NCI-H510A treated with DMSO at 0.1 percent for 48 hours (cell line): ENCODE measurements around the gene POR.
A peak's percentile ranks its signal among the peaks of the same experiment; 100 is the strongest.

ENCODE experiments used
- DNase-seq: peaks from one replicate; lab custom pipeline; 2025; lab: John Stamatoyannopoulos, UW

The POR gene

DNA sequence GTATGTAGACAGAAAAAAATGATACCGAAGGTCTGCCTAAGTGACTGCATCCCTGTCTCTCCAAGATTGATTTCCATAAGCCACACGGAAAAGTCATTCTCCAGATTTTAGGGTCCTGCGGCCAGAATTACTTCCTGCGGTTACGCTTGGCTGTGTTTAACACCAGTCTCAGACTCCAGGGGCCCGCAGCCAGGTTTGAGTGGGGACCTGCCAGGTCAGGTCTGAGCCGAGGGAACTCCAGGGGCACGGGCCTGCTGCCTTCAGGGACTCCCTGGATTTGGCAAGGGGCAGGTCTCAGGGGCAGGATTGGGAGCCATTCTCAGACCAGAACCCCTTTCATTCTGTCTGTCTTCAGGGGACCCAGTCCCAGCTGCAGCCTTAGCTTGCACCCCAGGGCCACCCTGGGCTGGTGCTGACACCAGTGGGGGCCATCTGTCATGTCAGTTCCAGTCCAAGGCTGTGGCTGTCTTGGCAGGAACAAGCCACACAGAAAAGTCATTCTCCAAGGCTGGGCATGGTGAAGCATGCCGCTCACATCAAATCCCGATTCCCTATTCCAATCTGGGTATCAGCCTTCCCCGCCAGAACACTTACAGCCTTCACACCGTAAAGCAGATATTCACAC, 40.5 kb downstream of the POR start:
- DNase-seq = no peak

DNA sequence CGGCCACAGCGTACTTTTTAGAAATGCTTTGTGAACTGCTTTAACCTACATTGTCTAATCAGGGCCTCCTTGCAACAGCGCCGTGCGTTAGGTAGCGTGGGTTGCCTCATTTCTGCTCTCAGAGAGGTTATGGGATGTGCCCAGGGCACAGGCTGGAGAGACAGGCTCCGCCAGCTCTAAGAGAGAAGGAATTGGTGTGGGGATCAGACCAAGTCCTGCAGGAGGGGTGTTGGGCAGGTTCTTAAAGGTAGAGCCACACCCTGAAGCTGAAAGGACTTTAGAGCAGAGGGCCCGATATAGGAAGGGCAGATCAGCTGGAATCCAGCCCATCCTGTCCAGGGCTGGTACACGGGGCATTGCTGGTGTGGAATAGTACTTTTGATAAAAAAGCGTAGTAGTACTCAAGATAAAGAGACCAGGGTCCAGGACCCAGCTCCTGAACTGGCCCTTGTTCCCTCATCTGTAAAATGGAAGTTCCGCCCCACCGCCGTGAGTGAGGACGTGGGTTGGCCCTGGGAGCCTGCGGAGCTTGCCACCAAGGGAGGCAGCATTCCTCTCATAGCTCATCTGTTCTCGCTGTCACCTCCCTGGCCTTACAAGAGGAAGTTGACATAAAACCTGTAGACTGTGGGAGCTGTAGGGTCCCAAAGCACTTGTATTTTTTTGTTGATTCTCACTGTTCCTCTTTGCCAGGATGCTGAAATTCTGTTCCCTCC, 42.2 kb downstream of the POR start:
- no peak for DNase-seq

DNA sequence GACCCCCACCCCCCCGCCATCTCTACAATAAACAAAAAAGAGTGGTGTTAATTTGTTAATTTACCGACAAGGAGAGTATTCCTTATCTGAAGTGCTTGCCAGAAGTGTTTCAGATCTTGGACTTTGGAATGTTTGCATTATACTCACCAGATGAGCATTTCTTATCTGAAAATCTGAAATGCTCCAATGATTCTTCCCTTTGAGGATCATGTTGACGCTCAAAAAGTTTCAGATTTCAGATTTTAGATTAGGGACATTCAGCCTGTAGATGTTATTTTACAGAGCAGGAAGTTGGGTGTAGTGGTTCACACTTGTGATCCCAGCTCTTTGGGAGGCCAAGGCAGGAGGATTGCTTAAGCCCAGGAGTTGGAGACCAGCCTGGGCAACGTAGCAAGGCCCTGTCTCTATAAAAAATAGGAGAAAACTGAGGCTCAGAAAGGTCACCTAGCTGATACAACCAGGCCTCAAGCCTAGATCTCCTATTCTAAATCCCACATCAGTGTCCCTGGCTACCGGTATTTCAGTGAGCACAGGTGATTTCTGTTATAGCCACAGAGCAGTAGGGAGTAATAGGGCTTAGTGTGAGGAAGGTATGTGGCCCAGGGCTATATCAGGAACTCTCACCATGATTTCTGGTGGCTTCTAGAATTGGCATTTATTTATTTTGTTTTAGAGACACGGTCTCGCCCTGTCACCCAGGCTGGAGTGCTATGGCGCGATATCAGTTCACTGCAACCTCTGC, 44.0 kb downstream of the POR start:
- DNase-seq = no peak

DNA sequence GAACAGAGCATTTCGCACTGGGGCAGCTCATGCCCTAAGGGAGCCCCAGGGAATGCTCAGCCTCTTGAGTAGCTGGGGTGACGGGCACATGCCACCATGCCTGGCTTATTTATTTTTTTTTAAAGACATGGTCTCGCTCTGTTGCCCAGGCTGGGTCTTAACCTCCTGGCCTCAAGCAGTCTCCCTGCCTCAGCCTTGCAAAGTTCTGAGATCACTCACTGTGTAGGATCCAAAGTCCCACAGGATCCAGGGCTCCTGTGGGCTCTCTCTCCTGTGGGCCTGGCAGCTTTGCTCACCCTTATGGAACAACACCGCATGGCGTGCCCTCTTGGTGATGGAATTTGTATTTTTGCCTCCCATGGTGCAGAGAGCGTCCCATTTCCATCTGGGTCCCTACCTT, 45.4 kb downstream of the POR start:
- DNase-seq = no peak

DNA sequence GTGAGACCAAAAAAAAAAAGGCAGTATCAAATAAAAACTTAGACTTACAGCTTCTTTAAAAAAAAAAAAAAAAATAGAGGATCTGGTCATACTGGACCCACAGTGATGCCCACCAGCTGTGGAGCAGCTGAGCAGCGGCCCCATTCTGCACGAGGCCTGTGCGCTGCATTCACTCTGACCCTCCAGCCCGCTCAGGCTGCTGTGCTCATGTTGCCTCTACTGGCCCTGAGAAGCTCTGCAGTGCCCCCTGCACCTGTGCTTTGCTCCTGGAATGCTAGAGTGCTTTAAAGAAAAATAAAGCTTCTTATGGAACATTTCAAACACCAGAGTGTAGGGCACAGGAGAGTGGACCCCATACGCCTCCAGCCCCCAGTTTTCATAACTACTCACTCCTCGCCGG, 46.3 kb downstream of the POR start:
- DNase-seq = no peak

DNA sequence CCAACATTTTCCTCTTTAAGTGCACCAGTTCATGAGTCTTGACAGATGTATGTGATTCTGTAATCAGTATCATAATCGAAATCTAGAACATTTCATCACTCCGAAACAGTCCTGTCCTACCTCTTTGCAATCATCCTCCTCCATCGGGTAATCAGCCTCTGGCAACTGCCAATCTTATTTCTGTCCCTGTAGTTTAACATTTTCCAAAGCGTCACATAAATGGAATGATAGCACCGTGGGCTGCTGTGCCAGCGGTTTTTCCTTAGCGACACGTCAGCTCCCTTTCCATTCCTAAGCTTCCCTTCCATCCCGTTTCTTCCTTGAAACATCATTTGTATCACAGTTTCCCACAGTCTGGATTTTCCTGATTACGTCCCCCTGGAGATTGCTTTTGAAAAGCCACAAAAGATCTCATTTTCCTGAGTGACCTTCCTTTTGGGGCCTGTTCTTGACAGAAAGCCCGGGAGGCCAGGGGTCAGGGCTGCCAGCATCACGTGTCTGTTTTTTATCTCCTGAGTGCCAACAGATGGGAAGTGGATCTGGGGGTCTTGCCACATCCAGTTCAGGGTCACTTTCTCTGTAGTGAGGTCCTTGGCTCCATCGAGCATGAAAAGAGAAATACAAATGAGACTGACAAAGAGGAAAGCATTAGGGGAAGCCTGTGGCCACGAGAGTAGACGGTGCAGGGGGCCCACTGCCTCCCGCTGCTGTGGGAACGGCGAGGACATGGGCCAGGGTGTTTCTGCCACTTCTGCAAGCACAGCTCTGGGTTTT, 47.8 kb downstream of the POR start:
- no peak for DNase-seq

DNA sequence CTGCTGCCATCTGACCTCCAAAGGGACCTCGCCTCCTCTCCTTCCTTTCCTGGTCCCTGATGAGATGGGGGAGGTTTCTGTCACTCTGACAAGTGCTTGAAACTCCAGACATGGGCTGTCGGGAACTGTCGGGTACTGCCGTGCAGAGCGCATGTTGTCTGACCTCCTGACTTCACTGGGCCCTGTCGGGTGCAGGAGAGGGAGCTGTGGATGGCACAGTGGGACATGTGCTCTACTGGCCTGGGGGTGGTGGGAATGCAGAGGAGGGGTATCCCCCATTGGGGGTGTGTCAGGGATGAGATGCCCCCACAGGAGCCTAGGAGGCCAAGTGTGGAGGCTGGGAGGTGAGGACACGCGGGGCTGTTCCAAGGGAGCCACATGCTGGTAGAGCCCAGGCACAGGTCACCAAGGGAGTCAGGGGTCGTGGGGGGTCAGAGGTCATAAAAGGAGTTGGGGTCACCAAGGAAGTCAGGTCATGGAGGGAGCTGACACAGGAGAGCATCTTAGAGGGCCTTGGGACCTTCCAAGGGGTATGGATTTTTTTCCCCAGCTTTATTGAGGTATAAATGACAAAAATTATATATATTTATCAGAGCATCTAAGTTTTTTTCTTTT, 48.5 kb downstream of the POR start:
- no peak for DNase-seq

DNA sequence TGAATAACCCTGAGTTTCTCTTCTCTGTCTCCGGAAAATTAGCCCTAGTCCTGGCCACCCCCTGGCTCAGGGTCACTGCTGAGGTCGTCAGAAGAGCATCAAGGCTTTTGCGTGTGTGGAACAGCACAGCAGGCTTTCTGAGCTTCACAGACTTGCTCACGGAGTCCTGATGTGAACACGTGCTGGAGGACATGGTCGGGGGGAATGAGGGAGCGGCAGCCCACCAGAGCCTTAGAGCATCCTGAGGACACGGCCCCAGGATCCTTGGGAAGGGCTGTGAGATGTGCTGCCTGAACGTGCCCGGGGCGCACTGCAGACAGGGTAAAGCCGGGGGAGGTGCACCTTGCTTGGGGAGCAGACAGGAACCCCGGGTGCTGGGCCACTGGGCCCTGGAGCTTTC, 50.7 kb downstream of the POR start:
- DNase-seq = no peak

DNA sequence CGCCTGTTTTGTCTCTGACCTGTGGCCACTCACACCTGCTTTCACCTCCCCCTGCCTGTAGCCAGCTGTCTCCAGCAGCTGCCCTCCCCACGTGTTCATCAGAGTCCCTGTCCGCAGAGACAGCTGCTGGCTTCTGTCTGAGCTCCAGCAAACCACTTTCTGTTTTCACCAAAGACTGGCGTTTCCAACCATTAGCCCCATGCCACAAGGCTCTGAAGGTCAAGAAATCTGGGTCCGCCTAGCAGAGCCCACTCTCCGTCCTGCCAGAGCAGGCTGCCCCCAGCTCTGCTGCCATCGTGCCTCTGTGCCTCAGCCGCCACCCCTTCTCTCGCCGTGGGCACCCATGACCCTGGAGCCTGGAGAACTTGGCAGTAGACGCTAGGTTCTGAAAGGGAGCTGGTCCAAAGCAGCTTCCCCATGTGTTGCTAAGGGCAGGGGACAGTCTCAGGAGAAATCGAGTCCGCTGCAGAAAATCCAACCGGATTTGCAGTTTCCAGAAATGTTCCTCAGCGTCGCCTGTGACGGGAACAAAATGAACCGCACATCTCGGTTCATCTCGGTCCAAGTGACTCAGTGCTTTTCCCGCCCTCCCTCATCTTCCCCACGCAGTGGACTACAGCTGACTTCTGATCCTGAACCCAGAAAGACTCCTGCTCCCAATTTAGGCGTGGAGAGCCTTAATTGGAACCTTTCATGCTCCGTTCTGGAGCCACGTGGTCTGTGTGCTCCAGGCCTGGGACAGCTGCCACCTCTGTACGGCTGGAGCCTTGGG, 51.4 kb downstream of the POR start:
- peak; percentile 75 for DNase-seq

DNA sequence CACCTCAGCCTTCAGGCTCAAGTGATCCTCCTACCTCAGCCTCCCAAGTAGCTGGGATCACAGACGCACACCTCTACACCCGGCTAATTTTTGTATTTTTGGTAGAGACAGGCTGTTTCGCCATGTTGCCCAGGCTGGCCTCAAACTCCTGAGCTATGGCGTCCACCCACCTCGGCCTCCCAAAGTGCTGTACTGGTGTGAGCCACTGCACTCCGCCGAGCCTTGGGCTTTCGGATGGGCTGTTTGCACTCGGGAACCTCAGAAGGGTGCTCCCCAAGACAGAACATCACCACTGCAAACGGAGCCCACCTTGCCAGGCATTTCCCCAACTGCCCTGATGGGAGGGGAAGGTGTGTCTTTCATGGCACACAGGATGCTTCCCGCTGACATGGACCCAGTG, 52.1 kb downstream of the POR start:
- no peak for DNase-seq

DNA sequence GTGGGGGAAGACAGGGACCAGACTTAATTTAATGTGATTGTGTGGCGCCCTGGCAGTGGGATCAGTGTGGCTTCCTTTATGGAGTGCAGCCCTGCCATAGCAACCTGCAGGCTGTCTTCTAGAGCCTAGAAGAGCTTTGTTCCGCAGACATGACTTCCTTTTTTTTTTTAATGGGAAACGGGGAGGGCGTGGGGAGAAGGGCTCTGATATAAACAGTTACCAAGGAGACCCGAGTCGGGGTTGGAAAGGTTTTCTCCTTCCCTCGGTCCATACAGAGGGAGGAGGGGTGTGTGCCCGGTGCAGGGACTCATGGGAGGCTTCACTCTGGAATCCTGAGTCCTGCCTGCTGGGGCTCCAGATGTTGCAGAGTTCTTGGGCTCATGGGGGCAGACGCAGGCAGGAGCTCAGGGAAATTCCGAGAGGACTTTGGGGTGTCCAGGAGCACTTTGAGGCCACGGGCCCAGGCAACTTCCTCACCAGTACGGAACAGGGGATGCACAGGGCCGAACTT, 52.6 kb downstream of the POR start:
- DNase-seq = no peak

DNA sequence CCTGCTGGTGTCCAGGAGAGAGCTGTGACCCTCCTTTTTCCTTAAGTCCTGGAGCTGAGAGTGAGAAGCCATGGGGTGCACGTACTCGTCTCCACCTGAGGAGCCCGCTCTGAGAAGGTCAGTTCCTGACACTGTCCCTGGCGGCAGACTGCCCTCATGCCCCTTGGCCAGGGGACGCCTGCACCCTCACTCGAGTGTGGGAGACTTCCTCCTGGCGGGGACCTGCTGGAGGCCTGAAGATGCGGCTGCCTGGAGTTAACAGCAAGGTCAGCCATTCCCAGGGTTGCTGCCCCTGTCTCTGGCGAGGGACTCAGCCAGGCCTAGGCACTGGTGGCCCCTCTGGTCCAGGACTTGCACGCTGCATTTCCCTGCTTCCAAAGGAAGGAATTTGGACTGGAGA, 53.1 kb downstream of the POR start:
- DNase-seq = no peak

DNA sequence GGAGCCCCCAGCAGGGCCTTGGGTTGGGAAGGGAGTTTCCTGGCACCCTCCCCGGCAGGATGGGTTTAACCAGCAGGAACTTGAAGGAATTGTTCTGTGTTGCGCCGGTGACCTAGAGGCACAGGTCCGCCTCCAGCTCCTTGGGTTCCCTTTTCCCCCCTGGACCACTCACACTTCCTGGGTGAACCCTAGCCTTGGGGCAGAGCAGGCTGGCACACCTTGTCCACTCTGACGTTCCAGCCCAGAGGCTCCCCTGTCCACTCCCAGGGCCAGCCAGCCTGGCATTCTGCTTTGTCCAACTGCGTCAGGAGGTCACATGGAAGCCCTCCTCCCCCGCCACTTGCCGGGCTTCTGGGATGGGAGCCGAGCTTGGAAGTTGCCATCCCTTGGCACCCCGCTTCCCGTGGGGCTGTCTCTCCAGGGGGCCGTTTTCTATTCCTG, 53.6 kb downstream of the POR start:
- no peak for DNase-seq

DNA sequence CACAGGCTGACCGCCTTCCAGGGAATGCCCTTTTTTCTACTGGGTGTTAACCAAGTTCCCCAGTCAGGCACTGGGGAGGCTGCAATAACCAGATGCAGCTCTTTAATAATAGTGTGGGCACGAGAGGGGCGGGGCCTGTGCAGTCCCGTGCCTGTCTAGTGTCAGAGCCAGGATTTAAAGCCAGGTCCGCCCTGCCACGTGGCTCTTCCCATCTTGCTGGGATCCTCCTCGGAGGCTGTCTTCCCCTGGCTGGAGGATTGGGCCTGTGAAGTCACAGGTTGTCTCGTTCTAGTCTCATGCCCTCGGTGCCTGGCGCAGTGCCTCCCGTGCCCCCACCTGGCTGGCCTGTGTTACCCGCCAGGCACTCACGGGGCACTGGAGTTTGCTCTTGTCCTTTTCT, 54.2 kb downstream of the POR start:
- no peak for DNase-seq

DNA sequence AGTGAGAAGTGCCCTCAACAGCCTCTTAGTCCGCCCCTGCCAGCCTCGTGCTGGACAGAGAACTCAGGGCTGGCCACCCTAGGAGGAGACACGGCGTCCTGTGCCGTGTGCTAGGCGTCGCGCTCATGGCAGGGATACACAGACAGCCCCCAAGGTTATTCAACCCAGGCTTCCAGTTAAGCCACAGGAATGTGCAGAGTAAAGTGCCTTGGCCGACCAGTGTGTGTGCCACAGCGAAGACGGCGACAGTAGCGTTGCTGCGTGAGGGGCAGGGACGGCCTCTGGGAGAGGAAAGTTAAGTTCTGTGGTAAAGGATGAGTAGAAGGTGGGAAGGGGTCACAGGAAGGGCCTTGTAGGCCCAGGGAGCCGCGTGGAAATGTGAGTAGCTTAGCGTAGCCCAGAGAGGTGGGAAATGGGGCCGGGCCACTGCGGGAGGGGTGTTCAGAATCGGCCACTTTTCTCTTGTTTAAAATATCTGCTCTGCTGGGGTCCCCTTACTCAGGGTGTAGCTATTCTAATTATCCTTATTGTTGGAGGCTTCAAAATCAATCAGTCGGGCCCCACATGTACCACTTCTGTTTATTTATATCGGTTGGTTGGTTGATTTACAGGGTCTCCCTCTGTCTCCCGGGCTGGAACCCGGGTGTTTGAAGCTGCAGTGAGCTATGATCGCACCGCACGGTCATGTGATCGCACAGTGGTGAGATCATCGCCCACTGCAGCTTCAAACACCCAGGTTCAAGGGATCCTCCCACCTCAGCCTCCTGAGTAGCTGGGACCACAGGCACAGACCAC, 54.9 kb downstream of the POR start:
- no peak for DNase-seq

DNA sequence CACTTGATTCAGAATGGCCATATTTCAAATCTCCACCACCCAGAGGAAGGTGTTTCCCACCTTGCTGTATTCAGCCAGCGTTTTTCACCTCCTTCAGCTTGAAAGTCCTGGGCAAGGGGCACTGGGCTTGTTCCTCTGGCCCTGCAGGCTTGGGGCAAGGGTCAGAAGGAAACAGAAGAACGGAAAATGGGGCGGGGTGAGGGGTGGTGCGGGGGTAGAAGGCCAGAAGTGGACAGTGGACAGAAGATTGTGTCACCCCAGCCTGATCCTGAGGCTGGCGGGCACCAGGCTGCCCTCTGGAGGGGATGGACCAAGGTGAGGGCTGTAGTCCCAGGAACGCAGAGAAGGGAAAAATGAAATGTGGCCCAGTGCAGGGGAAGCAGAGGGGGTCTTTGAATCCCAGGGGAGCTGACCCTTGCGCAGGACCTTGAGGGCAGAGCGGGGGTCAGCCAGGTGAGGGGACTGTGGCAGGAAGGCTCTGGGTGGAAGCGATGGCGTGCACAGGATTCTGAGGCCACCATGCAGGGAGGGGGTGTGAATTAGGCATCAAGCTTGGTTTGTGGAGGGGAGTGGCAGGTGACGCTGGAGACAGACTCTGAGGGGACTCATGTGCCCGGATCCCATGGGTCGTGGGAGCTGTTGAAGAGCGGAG, 56.5 kb downstream of the POR start:
- DNase-seq = no peak

DNA sequence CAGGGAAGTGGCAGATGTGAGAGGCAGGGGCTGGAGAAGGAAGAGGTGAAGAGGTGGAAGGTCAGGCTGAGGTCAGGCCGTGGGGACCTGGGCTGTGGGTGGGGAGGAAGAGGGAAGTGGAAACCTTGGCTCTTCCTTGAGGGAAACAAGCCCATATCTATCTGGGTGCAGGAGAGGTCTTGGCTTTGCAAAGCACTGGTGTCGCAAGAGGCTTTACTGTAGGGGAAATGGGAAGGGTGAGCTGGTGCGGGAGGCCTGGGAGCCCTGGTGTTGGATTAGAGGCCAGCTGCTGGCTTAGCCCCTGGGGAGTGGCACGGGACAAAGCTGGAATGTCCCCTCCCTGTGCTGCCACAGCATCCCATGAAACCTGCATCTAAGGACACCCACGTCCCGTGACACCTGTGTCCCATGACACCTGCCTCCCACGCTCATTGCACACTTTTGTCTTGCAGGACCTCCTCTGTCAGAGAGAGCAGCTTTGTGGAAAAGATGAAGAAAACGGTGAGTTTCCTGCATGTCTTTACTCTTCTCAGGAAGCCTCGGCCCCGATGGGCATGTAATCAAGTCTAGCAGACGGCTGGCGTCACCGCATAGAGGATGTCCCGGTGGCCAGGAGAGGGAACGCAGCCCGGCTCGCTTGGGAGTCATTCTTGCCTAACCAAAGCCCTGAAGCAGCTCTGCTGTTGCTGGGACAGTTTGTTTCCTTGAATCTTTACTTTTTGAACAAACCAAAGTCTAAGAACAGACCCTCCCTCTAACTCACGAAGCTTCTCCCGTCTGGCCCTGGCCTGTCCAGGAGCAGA, 57.2 kb downstream of the POR start:
- DNase-seq = no peak

DNA sequence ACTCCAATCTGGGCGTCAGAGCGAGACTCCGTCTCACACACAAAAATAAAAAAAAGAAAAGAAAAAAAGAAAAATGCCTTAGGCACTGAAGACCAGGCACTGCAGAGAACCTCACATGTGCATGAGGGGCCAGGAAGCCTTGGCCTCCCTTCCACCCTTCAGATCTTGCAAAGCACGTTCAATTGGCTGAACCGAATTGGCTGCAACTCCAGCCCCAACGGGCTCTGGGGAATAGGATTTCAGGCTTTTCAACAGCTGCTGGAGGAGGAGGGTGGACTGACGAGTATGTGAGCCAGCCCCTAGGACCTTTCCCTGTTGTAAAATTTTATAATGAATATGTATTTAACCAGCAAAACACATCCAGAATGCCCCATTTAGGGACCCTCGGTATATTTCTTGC, 62.8 kb downstream of the POR start:
- no peak for DNase-seq
